Thoracic aorta (tissue), 2 donors: Measurements from ENCODE around the gene C2CD3. TPM values are rescaled to one million over a fixed set of nuclear protein-coding genes. Genes with fewer than 3 reads are reported as not detected.

ENCODE experiments used
- ATAC-seq: fragments of 150-250 bp; one replicate; pipeline ENCODE4 v1.8.0; 2017; ENCODE audit warnings: low read depth; ENCODE audit not compliant: insufficient number of reproducible peaks, low FRiP score
- DNase-seq: peaks from one replicate; pipeline ENCODE4 v3.0.0-alpha.2; 2020; ENCODE audit warnings: low spot score
- H3K27ac ChIP-seq, 2 donors: fragments of 200-600 bp; sonication (generic); 1 replicate in 1 of 2; 2 replicates in 1 of 2; pipeline ENCODE4 v1.5.1; 2016; ENCODE audit warnings: mild to moderate bottlenecking in 2 of 2, moderate library complexity in 2 of 2
- H3K27me3 ChIP-seq: fragments of 200-600 bp; sonication (generic); replicated peaks from 2 replicates; pipeline ENCODE4 v1.6.0; 2016; ENCODE audit warnings: mild to moderate bottlenecking; ENCODE audit not compliant: insufficient read depth
- H3K36me3 ChIP-seq: fragments of 200-600 bp; sonication (generic); one replicate; pipeline ENCODE4 v1.5.1; 2016
- H3K4me1 ChIP-seq, 2 donors: fragments of 200-600 bp; sonication (generic); 1 replicate in 1 of 2; 2 replicates in 1 of 2; pipeline versions ENCODE4 v1.5.1 to v1.6.0; 2016; ENCODE audit warnings: low read depth in 2 of 2, mild to moderate bottlenecking in 1 of 2; ENCODE audit not compliant: control insufficient read depth in 1 of 2
- H3K4me3 ChIP-seq: fragments of 200-600 bp; sonication (generic); 2 replicates; pipeline ENCODE4 v1.5.1; 2016; ENCODE audit warnings: mild to moderate bottlenecking
- H3K9me3 ChIP-seq: fragments of 200-600 bp; sonication (generic); 2 replicates; pipeline ENCODE4 v1.5.1; 2016
- CTCF ChIP-seq: fragments of 200-600 bp; sonication (generic); IDR thresholded peaks from one replicate; pipeline ENCODE4 v1.5.1; 2019; ENCODE audit warnings: antibody characterized with exemption
- total RNA-seq, 2 donors: library from RNA; depleted of rRNA; stranded (reverse); fragments of >200 nt; gene quantifications; one replicate each; pipeline versions ENCODE4 v1.1.0 to v1.2.3, GENCODE V29; 2016

C2CD3 gene
- total RNA-seq, 2 donors from 2014 or later, result 23.7 to 30.6 TPM

- TF ChIP-seq CTCF, result no peak
- Histone ChIP-seq H3K4me3 (no peak overlapping the region), H3K36me3 (no peaks in the 10 kb centered on the region), H3K27ac (no peak overlapping the region), H3K4me1 (no peaks in the 10 kb centered on the region), H3K27me3 (no peaks in the 10 kb centered on the region), H3K9me3 (no peaks in the 10 kb centered on the region)
- ATAC-seq (no peak), DNase-seq (no peak)
Observed at GRCh38 chr11:74050465-74050864, 120.3 kb downstream of the C2CD3 start.

GRCh38 chr11:74048993-74049392 lies 121.8 kb downstream of the C2CD3 start:
- no peaks in the 10 kb centered on the region for H3K36me3 ChIP-seq
- H3K27me3 ChIP-seq, result no peaks in the 10 kb centered on the region
- no peak overlapping the region for H3K4me3 ChIP-seq

GRCh38 chr11:74044538-74044937 lies 126.3 kb downstream of the C2CD3 start:
- H3K4me3 ChIP-seq, result no peak overlapping the region
- no peak for ATAC-seq
- H3K27me3 ChIP-seq, result no peaks in the 10 kb centered on the region
- no peak for TF ChIP-seq CTCF
- H3K9me3 ChIP-seq, result no peaks in the 10 kb centered on the region
- DNase-seq, result no peak
- peaks cover 3% of the 10 kb centered on the region for H3K36me3 ChIP-seq
- H3K4me1 ChIP-seq, result no peaks in the 10 kb centered on the region
- no peak overlapping the region for H3K27ac ChIP-seq

More at GRCh38 chr11:74048993-74049392, 121.8 kb downstream of the C2CD3 start:
- no peaks in the 10 kb centered on the region for H3K9me3 ChIP-seq
- ATAC-seq (no peak), DNase-seq (no peak)
- no peak overlapping the region for H3K27ac ChIP-seq
- TF ChIP-seq CTCF, result no peak
- H3K4me1 ChIP-seq, result no peaks in the 10 kb centered on the region

- Histone ChIP-seq H3K36me3 (peaks cover 3% of the 10 kb centered on the region), H3K27ac (no peak overlapping the region), H3K4me3 (no peak overlapping the region), H3K9me3 (no peaks in the 10 kb centered on the region), H3K4me1 (no peaks in the 10 kb centered on the region), H3K27me3 (no peaks in the 10 kb centered on the region)
- ATAC-seq (no peak), DNase-seq (no peak)
- no peak for TF ChIP-seq CTCF
Observed at GRCh38 chr11:74043450-74043849, 127.4 kb downstream of the C2CD3 start.

GRCh38 chr11:74037309-74037708 lies 133.5 kb downstream of the C2CD3 start:
- Histone ChIP-seq H3K27ac (no peak overlapping the region), H3K4me1 (peaks cover 0 to 11% of the 10 kb centered on the region in 2 donors), H3K4me3 (no peak overlapping the region), H3K27me3 (no peaks in the 10 kb centered on the region), H3K9me3 (no peaks in the 10 kb centered on the region), H3K36me3 (peaks cover 15% of the 10 kb centered on the region)
- ATAC-seq (no peak), DNase-seq (no peak)
- TF ChIP-seq CTCF, result no peak
